ENCODE measurements around the gene KLC1. TPM values are rescaled to one million over a fixed set of nuclear protein-coding genes. Genes with fewer than 3 reads are reported as not detected.
A peak's percentile ranks its signal among the peaks of the same experiment; 100 is the strongest.

The KLC1 gene
- total and polyA plus RNA-seq, 2 donors (not counting 1 experiment from before 2014, with no cell fraction given): 102 to 243 TPM

GRCh38 chr14:103700753-103701490, 71.9 kb downstream of the KLC1 start:
- peaks cover 0 to 47% of the 10 kb centered on the region in 2 experiments for H3K36me3 ChIP-seq (replicated peaks in 1 of 2; ENCODE audit: control extremely low read depth in 1 of 2, control insufficient read depth in 1 of 2, extremely low read depth in 1 of 2, insufficient read depth in 2 of 2, low read length in 1 of 2)
- no peak overlapping the region for H3K4me3 ChIP-seq (ENCODE audit: control extremely low read depth in 1 of 5, extremely low read depth in 1 of 5, insufficient read depth in 1 of 5, low read depth in 2 of 5, low read length in 4 of 5)
- peak overlapping the region; percentile 32 for H3K4me2 ChIP-seq (replicated peaks; ENCODE audit: low read depth, low read length, poor library complexity, severe bottlenecking)
- H4K20me1 ChIP-seq (ENCODE audit: control insufficient read depth, insufficient read depth, low read length, poor library complexity, severe bottlenecking): peaks cover 50% of the 10 kb centered on the region
- POLR2A ChIA-PET: no interaction called here
- intact Hi-C loops (cut with micrococcal nuclease): no loop called here
- Mint-ChIP-seq H3K9me3 (ENCODE audit: insufficient read depth) (no peaks in the 10 kb centered on the region), H3K4me1 (peaks cover 63% of the 10 kb centered on the region), H3K27ac (no peak overlapping the region), H3K27me3 (no peaks in the 10 kb centered on the region), H3K4me3 (no peak overlapping the region)
- peaks cover 56 to 57% of the 10 kb centered on the region in 2 donors for H3K4me1 ChIP-seq (ENCODE audit: control insufficient read depth in 2 of 2, insufficient read depth in 2 of 2, low read length in 2 of 2)
- peaks cover 11% of the 10 kb centered on the region for H3K79me2 ChIP-seq (ENCODE audit: control insufficient read depth, insufficient read depth, low read length)
- H3K9me3 ChIP-seq (ENCODE audit: control extremely low read depth in 1 of 3, control insufficient read depth in 2 of 3, insufficient read depth in 1 of 3, low read length in 2 of 3): no peaks in the 10 kb centered on the region
- H3K27ac ChIP-seq (ENCODE audit: low read length in 2 of 2): no peak overlapping the region
- CTCF ChIA-PET: interaction anchor here (1.1 to 1.6 kb wide), 3 partner anchors 9 to 21 kb away, joined by 3 to 5 read pairs (median 5); no protein-coding TSS in a partner anchor
- no peak for TF ChIP-seq EZH2 (IDR thresholded peaks at IDR 0.05; ENCODE audit: borderline replicate concordance, insufficient read depth, low read depth, low read length, poor library complexity, severe bottlenecking)
- TF ChIP-seq, protein P1, sequence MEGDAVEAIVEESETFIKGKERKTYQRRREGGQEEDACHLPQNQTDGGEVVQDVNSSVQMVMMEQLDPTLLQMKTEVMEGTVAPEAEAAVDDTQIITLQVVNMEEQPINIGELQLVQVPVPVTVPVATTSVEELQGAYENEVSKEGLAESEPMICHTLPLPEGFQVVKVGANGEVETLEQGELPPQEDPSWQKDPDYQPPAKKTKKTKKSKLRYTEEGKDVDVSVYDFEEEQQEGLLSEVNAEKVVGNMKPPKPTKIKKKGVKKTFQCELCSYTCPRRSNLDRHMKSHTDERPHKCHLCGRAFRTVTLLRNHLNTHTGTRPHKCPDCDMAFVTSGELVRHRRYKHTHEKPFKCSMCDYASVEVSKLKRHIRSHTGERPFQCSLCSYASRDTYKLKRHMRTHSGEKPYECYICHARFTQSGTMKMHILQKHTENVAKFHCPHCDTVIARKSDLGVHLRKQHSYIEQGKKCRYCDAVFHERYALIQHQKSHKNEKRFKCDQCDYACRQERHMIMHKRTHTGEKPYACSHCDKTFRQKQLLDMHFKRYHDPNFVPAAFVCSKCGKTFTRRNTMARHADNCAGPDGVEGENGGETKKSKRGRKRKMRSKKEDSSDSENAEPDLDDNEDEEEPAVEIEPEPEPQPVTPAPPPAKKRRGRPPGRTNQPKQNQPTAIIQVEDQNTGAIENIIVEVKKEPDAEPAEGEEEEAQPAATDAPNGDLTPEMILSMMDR (IDR thresholded peaks at IDR 0.05): no peak
- WGBS (ENCODE audit: insufficient coverage): 91% methylated on average over 18 of the region's 21 CpGs
- no peak for ATAC-seq (ENCODE audit: low read depth)
- no peak overlapping the region for H3K9ac ChIP-seq (ENCODE audit: low read length)
- H2AFZ ChIP-seq (ENCODE audit: insufficient read depth, low read depth, low read length, poor library complexity, severe bottlenecking): no peak overlapping the region
- peak; percentile 14 for DNase-seq
- no peaks in the 10 kb centered on the region for H3K27me3 ChIP-seq (replicated peaks in 1 of 4; ENCODE audit: control extremely low read depth in 1 of 4, control insufficient read depth in 3 of 4, insufficient read depth in 4 of 4, low read length in 3 of 4)

DNA sequence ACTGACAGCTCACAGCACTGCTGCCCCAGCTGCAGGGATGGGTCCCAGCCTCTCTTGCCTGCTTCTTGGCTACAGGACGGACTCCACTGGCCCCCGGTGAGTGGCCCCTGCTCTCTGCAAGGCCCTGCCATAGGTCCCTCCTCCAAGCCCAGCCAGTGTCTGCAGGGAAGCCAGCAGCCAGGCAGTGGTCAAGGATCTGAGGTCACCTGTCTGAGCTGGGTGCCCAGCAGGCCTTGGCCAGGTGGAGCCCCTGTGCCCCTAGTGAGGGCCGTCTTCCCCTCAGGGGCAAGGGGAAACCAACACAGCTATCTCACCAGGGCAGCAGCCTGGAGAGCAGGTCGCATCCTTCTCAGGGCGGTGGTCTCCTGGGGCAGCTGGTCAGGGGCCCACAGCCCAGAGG, 73.1 kb downstream of the KLC1 start:
- Histone ChIP-seq H3K4me2 (replicated peaks; ENCODE audit: low read depth, low read length, poor library complexity, severe bottlenecking) (peak overlapping the region; percentile 59), H2AFZ (ENCODE audit: insufficient read depth, low read depth, low read length, poor library complexity, severe bottlenecking) (no peak overlapping the region), H3K4me1 (ENCODE audit: control insufficient read depth in 2 of 2, insufficient read depth in 2 of 2, low read length in 2 of 2) (peaks cover 44 to 52% of the 10 kb centered on the region in 2 donors), H3K79me2 (ENCODE audit: control insufficient read depth, insufficient read depth, low read length) (peaks cover 11% of the 10 kb centered on the region), H4K20me1 (ENCODE audit: control insufficient read depth, insufficient read depth, low read length, poor library complexity, severe bottlenecking) (peaks cover 46% of the 10 kb centered on the region), H3K9ac (ENCODE audit: low read length) (no peak overlapping the region), H3K9me3 (ENCODE audit: control extremely low read depth in 1 of 3, control insufficient read depth in 2 of 3, insufficient read depth in 1 of 3, low read length in 2 of 3) (no peaks in the 10 kb centered on the region), H3K27me3 (replicated peaks in 1 of 4; ENCODE audit: control extremely low read depth in 1 of 4, control insufficient read depth in 3 of 4, insufficient read depth in 4 of 4, low read length in 3 of 4) (no peaks in the 10 kb centered on the region), H3K4me3 (ENCODE audit: control extremely low read depth in 1 of 5, extremely low read depth in 1 of 5, insufficient read depth in 1 of 5, low read depth in 2 of 5, low read length in 4 of 5) (no peak overlapping the region), H3K27ac (ENCODE audit: low read length in 2 of 2) (peak overlapping the region in 1 of 2 donors; percentile 59), H3K36me3 (replicated peaks in 1 of 2; ENCODE audit: control extremely low read depth in 1 of 2, control insufficient read depth in 1 of 2, extremely low read depth in 1 of 2, insufficient read depth in 2 of 2, low read length in 1 of 2) (peaks cover 0 to 48% of the 10 kb centered on the region in 2 experiments)
- TF ChIP-seq EZH2 (IDR thresholded peaks at IDR 0.05; ENCODE audit: borderline replicate concordance, insufficient read depth, low read depth, low read length, poor library complexity, severe bottlenecking): no peak
- TF ChIP-seq, protein P1 (IDR thresholded peaks at IDR 0.05): no peak
- DNase-seq: no peak
- ChIA-PET CTCF (interaction anchor here (1.1 to 1.6 kb wide), 3 partner anchors 11 to 23 kb away, joined by 3 to 5 read pairs (median 5); no protein-coding TSS in a partner anchor), POLR2A (interaction anchor here (0.7 to 0.9 kb wide), 2 partner anchors 11 to 14 kb away, joined by 3 read pairs; partner anchors contain the start of gene ZFYVE21)
- Mint-ChIP-seq H3K9me3 (ENCODE audit: insufficient read depth) (no peaks in the 10 kb centered on the region), H3K4me3 (peak overlapping the region; percentile 50), H3K27me3 (no peaks in the 10 kb centered on the region), H3K27ac (peak overlapping the region; percentile 78), H3K4me1 (peaks cover 51% of the 10 kb centered on the region)
- peak; percentile 15 for ATAC-seq (ENCODE audit: low read depth)
- intact Hi-C loops (cut with micrococcal nuclease): no loop called here
- WGBS (ENCODE audit: insufficient coverage): 79% methylated on average over 5 of the region's 5 CpGs

All from B cell (primary cell).